ENCODE results near the gene GGT6. TPM values are rescaled to one million over a fixed set of nuclear protein-coding genes. Genes with fewer than 3 reads are reported as not detected.
A peak's percentile ranks its signal among the peaks of the same experiment; 100 is the strongest.

GGT6 gene
- total RNA-seq, 1 experiment from 2014 or later = 3.7 TPM

DNA sequence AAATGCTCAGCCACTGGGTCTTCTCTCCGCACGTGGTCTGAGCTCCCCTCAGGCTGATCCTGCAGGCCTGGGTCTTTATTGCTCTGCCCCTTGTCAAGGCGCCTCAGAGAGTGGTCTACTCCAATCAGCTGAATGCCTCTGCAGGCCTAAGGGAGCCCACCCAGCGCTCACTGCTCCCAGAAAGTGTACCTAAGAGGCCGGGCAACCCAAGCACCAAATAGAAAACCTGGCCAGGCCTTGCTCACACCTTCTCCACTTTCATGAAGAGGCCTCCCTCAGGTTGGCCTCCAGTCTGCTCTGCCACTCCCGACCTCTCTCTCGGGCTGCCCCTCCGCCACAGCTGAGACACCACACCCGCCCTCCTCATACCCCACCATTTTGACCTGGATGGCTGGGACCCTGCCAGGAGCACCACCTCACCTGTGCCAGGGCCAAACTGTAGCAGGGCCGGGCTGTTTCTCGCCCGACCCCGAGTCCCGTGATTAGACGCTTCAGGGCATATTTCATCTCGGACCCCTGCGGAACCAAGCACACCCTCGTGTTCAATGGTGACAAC, 5.9 kb downstream of the GGT6 start:
- no TSS peak for BruUV-seq (replicated peaks)
- TF ChIP-seq CTCF (conservative IDR thresholded peaks at IDR 0.05) (no peak), EZH2 (IDR thresholded peaks at IDR 0.05; ENCODE audit: low read depth) (no peak)
- peaks cover 26% of the 10 kb centered on the region for H3F3A ChIP-seq (ENCODE audit: insufficient read depth, low read depth)
- POLR2A ChIA-PET (ENCODE audit: unreplicated experiment) = interaction anchor here (1.0 kb wide), 1 partner anchor 72 kb away, joined by 3 read pairs; no protein-coding TSS in a partner anchor
- intact Hi-C loops (cut with micrococcal nuclease; ENCODE audit: unreplicated experiment) = loop anchor here (2.0 kb wide), 2 partner anchors 40 to 78 kb away; no protein-coding TSS in a partner anchor
- peaks cover 41% of the 10 kb centered on the region for H3K36me3 ChIP-seq (ENCODE audit: low read depth)
- H2AFZ ChIP-seq = peak overlapping the region; percentile 89
- peak overlapping the region; percentile 97 for H3K4me2 ChIP-seq
- peak overlapping the region; percentile 94 for H3K4me3 ChIP-seq
- no peaks in the 10 kb centered on the region for H3K9me3 ChIP-seq (ENCODE audit: insufficient read depth, low read depth)
- peaks cover 21% of the 10 kb centered on the region for H3K4me1 ChIP-seq (replicated peaks; ENCODE audit: insufficient read depth)
- H4K20me1 ChIP-seq (ENCODE audit: insufficient read depth) = peaks cover under 1% of the 10 kb centered on the region; the same call in 1 of the 2 replicates
- no peaks in the 10 kb centered on the region for H3K27me3 ChIP-seq (ENCODE audit: insufficient read depth, low read depth)
- no peak overlapping the region; the same call in 1 of the 2 replicates for H3K27ac ChIP-seq
- no peaks in the 10 kb centered on the region for H3K9me2 ChIP-seq (ENCODE audit: insufficient read depth)
- H3K79me2 ChIP-seq (ENCODE audit: low read depth) = peaks cover 45% of the 10 kb centered on the region
- CTCF ChIA-PET = no interaction called here
- DNase-seq = no peak

DNA sequence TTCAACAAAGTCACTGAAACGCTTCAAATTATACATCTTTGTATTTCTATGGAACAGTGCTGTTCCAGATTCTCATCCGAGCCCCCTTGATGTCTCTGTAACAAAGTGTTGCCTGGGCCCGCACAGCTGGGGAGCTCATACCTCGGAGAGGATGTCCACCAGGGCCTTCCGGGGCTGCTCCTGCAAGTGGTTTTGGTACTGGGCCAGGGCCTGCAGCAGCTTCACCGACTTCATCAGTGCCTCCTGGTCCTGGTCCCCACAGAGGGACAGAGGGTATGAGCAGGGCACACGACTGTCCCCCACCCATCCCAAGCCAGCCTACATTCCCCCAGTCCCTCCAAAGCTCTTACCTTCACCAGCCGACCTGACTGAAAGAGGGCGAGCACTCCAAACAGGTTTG, 6.7 kb downstream of the GGT6 start:
- ChIA-PET CTCF (no interaction called here), POLR2A (ENCODE audit: unreplicated experiment) (no interaction called here)
- Histone ChIP-seq H3K79me2 (ENCODE audit: low read depth) (peaks cover 45% of the 10 kb centered on the region), H3K9me2 (ENCODE audit: insufficient read depth) (no peaks in the 10 kb centered on the region), H3K4me1 (replicated peaks; ENCODE audit: insufficient read depth) (peaks cover 25% of the 10 kb centered on the region), H4K20me1 (ENCODE audit: insufficient read depth) (peaks cover 6% of the 10 kb centered on the region; the same call in 1 of the 2 replicates), H3K9me3 (ENCODE audit: insufficient read depth, low read depth) (no peaks in the 10 kb centered on the region), H2AFZ (no peak overlapping the region), H3F3A (ENCODE audit: insufficient read depth, low read depth) (peaks cover 29% of the 10 kb centered on the region), H3K4me2 (peak overlapping the region; percentile 97), H3K27me3 (ENCODE audit: insufficient read depth, low read depth) (no peaks in the 10 kb centered on the region), H3K27ac (no peak overlapping the region), H3K4me3 (peak overlapping the region; percentile 94), H3K36me3 (ENCODE audit: low read depth) (peaks cover 46% of the 10 kb centered on the region)
- intact Hi-C loops (cut with micrococcal nuclease; ENCODE audit: unreplicated experiment) = loop anchor here (2.0 kb wide), 2 partner anchors 39 to 77 kb away; no protein-coding TSS in a partner anchor
- TF ChIP-seq CTCF (conservative IDR thresholded peaks at IDR 0.05) (no peak), EZH2 (IDR thresholded peaks at IDR 0.05; ENCODE audit: low read depth) (no peak)
- BruUV-seq (replicated peaks) = no TSS peak
- DNase-seq = no peak

- peaks cover 45% of the 10 kb centered on the region for H3K79me2 ChIP-seq (ENCODE audit: low read depth)
- POLR2A ChIA-PET (ENCODE audit: unreplicated experiment) = no interaction called here
Measured at GRCh38 chr17:4551796-4552525, 8.4 kb downstream of the GGT6 start.

More at GRCh38 chr17:4551796-4552525, 8.4 kb downstream of the GGT6 start:
- intact Hi-C loops (cut with micrococcal nuclease; ENCODE audit: unreplicated experiment) = no loop called here
- Histone ChIP-seq H3K36me3 (ENCODE audit: low read depth) (peaks cover 49% of the 10 kb centered on the region), H3K4me1 (replicated peaks; ENCODE audit: insufficient read depth) (peaks cover 25% of the 10 kb centered on the region), H3K4me2 (no peak overlapping the region), H3K9me3 (ENCODE audit: insufficient read depth, low read depth) (no peaks in the 10 kb centered on the region), H3K4me3 (no peak overlapping the region), H3K27me3 (ENCODE audit: insufficient read depth, low read depth) (no peaks in the 10 kb centered on the region), H2AFZ (no peak overlapping the region), H4K20me1 (ENCODE audit: insufficient read depth) (peaks cover 8% of the 10 kb centered on the region), H3F3A (ENCODE audit: insufficient read depth, low read depth) (peaks cover 37% of the 10 kb centered on the region), H3K27ac (no peak overlapping the region), H3K9me2 (ENCODE audit: insufficient read depth) (no peaks in the 10 kb centered on the region)
- BruUV-seq (replicated peaks) = no TSS peak
- CTCF ChIA-PET = no interaction called here
- TF ChIP-seq CTCF (conservative IDR thresholded peaks at IDR 0.05) (no peak), EZH2 (IDR thresholded peaks at IDR 0.05; ENCODE audit: low read depth) (no peak)
- no peak for DNase-seq
